Bone marrow (tissue), 2 donors: Measurements from ENCODE around the gene TMEM201.
"Not testable (repeated sequence)": the region's sequence is repeated elsewhere in the genome, so short reads cannot be mapped to it uniquely, and the experiment has no call there.

ENCODE experiments used
- DNase-seq, 2 donors: peaks; one replicate each; lab custom pipeline; 2025; lab: John Stamatoyannopoulos, UW

The TMEM201 gene

GRCh38 chr1:9621032-9621431 is 32.3 kb downstream of the TMEM201 start:
- no peak for DNase-seq

GRCh38 chr1:9624081-9624480 is 35.4 kb downstream of the TMEM201 start:
- DNase-seq = no peak

GRCh38 chr1:9625030-9625429 is 36.3 kb downstream of the TMEM201 start:
- DNase-seq = not testable (repeated sequence)

GRCh38 chr1:9626201-9626608 is 37.5 kb downstream of the TMEM201 start:
- peak in 1 of 2 donors; percentile 10 for DNase-seq

GRCh38 chr1:9628541-9629444 is 40.1 kb downstream of the TMEM201 start:
- DNase-seq = no peak

- DNase-seq = peak; percentile 32 to 75
These were observed 40.9 kb downstream of the TMEM201 start for GRCh38 chr1:9629445-9630201.

- peak in 1 of 2 donors; percentile 26 for DNase-seq
These were observed 41.8 kb downstream of the TMEM201 start for GRCh38 chr1:9630331-9631111.

- DNase-seq = no peak
These were observed 42.9 kb downstream of the TMEM201 start for GRCh38 chr1:9631613-9632012.

GRCh38 chr1:9633493-9633892 is 44.8 kb downstream of the TMEM201 start:
- DNase-seq = no peak

GRCh38 chr1:9634582-9634981 is 45.9 kb downstream of the TMEM201 start:
- no peak for DNase-seq

GRCh38 chr1:9639227-9639626 is 50.5 kb downstream of the TMEM201 start:
- no peak for DNase-seq

- no peak for DNase-seq
These were observed 54.9 kb downstream of the TMEM201 start for GRCh38 chr1:9643351-9644256.

GRCh38 chr1:9646037-9646436 is 57.3 kb downstream of the TMEM201 start:
- DNase-seq = no peak

- DNase-seq = no peak
These were observed 59.5 kb downstream of the TMEM201 start for GRCh38 chr1:9648171-9648570.

- DNase-seq = no peak
These were observed 61.1 kb downstream of the TMEM201 start for GRCh38 chr1:9649769-9650168.

- no peak for DNase-seq
These were observed 62.5 kb downstream of the TMEM201 start for GRCh38 chr1:9651220-9651564.

GRCh38 chr1:9651565-9652378 is 63.1 kb downstream of the TMEM201 start, which contains the start of gene PIK3CD:
TSS of gene PIK3CD (plus strand) at chr1:9651731. CDS start at chr1:9710456, 58,725 bp downstream.
- peak; percentile 22 to 26 for DNase-seq

- DNase-seq = peak in 1 of 2 donors; percentile 40
These were observed 63.9 kb downstream of the TMEM201 start for GRCh38 chr1:9652379-9653209.

- DNase-seq = no peak
These were observed 64.4 kb downstream of the TMEM201 start for GRCh38 chr1:9653210-9653490.
